ENCODE results near the gene RAB3B.

Gene RAB3B

GRCh38 chr1:51955797-51956527 lies 34.5 kb downstream of the RAB3B start:
- DNase-seq (ENCODE audit: low spot score): no peak

- no peak for DNase-seq (ENCODE audit: low spot score)
Measured at GRCh38 chr1:51954783-51955182, 35.7 kb downstream of the RAB3B start.

GRCh38 chr1:51953079-51953478 lies 37.4 kb downstream of the RAB3B start:
- DNase-seq (ENCODE audit: low spot score): no peak

- no peak for DNase-seq (ENCODE audit: low spot score)
Measured at GRCh38 chr1:51952638-51953037, 37.9 kb downstream of the RAB3B start.

GRCh38 chr1:51950701-51951100 lies 39.8 kb downstream of the RAB3B start:
- no peak for DNase-seq (ENCODE audit: low spot score)

GRCh38 chr1:51949014-51949702 lies 41.3 kb downstream of the RAB3B start:
- no peak for DNase-seq (ENCODE audit: low spot score)

- no peak for DNase-seq (ENCODE audit: low spot score)
Measured at GRCh38 chr1:51948491-51948915, 42.0 kb downstream of the RAB3B start.

GRCh38 chr1:51946300-51946699 lies 44.2 kb downstream of the RAB3B start:
- no peak for DNase-seq (ENCODE audit: low spot score)

- no peak for DNase-seq (ENCODE audit: low spot score)
Measured at GRCh38 chr1:51945591-51945990, 44.9 kb downstream of the RAB3B start.

GRCh38 chr1:51942281-51942680 lies 48.2 kb downstream of the RAB3B start:
- no peak for DNase-seq (ENCODE audit: low spot score)

GRCh38 chr1:51941528-51941927 lies 49.0 kb downstream of the RAB3B start:
- no peak for DNase-seq (ENCODE audit: low spot score)

GRCh38 chr1:51937112-51937511 lies 53.4 kb downstream of the RAB3B start:
- DNase-seq (ENCODE audit: low spot score): no peak

GRCh38 chr1:51936531-51936930 lies 54.0 kb downstream of the RAB3B start:
- no peak for DNase-seq (ENCODE audit: low spot score)

GRCh38 chr1:51933344-51933743 lies 57.2 kb downstream of the RAB3B start:
- no peak for DNase-seq (ENCODE audit: low spot score)

- DNase-seq (ENCODE audit: low spot score): no peak
Measured at GRCh38 chr1:51930329-51930728, 60.2 kb downstream of the RAB3B start.

- no peak for DNase-seq (ENCODE audit: low spot score)
Measured at GRCh38 chr1:51928896-51929295, 61.6 kb downstream of the RAB3B start.

GRCh38 chr1:51927029-51927428 lies 63.5 kb downstream of the RAB3B start:
- DNase-seq (ENCODE audit: low spot score): no peak

- no peak for DNase-seq (ENCODE audit: low spot score)
Measured at GRCh38 chr1:51926171-51926812, 64.2 kb downstream of the RAB3B start.

GRCh38 chr1:51924455-51924854 lies 66.0 kb downstream of the RAB3B start:
- no peak for DNase-seq (ENCODE audit: low spot score)

- DNase-seq (ENCODE audit: low spot score): no peak
Measured at GRCh38 chr1:51922040-51922439, 68.5 kb downstream of the RAB3B start.

GRCh38 chr1:51920130-51920529 lies 70.4 kb downstream of the RAB3B start:
- no peak for DNase-seq (ENCODE audit: low spot score)

- no peak for DNase-seq (ENCODE audit: low spot score)
Measured at GRCh38 chr1:51919684-51920083, 70.8 kb downstream of the RAB3B start.
